ENCODE measurements around the gene CTSK.

DNA sequence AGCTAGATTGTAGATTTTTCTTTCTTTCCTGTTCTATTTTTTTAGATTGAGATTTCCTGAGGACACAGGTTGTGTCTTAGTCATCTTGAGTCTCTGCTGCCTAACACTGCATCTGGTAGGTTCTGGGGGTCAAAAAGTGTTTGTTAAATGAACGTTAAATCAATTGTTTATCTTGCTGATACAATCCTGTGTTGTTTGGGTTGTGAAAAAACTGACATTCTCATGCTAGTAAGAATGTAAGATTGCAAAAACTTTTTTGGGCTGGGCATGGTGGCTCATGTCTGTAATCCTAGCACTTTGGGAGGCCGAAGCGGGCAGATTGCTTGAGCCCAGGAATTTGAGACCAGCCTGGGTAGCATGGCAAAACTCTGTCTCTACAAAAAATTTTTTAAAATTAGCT, 3.4 kb downstream of the CTSK start:
- TF ChIP-seq, protein P1, sequence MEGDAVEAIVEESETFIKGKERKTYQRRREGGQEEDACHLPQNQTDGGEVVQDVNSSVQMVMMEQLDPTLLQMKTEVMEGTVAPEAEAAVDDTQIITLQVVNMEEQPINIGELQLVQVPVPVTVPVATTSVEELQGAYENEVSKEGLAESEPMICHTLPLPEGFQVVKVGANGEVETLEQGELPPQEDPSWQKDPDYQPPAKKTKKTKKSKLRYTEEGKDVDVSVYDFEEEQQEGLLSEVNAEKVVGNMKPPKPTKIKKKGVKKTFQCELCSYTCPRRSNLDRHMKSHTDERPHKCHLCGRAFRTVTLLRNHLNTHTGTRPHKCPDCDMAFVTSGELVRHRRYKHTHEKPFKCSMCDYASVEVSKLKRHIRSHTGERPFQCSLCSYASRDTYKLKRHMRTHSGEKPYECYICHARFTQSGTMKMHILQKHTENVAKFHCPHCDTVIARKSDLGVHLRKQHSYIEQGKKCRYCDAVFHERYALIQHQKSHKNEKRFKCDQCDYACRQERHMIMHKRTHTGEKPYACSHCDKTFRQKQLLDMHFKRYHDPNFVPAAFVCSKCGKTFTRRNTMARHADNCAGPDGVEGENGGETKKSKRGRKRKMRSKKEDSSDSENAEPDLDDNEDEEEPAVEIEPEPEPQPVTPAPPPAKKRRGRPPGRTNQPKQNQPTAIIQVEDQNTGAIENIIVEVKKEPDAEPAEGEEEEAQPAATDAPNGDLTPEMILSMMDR (IDR thresholded peaks at IDR 0.05), result no peak
- no peak for TF ChIP-seq POLR2A (IDR thresholded peaks at IDR 0.05)
